Neural progenitor cell (in vitro differentiated cells): ENCODE data around the gene SDF4. TPM values are rescaled to one million over a fixed set of nuclear protein-coding genes. Genes with fewer than 3 reads are reported as not detected.

ENCODE experiments used
- DNase-seq: peaks from one replicate; pipeline ENCODE4 v3.0.0-alpha.2; 2016; ENCODE audit warnings: low spot score
- H2AFZ ChIP-seq: fragments of 200-600 bp; sonication (generic); replicated peaks from 2 replicates; pipeline ENCODE4 v1.6.1; 2016; ENCODE audit warnings: antibody characterized with exemption
- H3F3A ChIP-seq: fragments of 200-600 bp; sonication (generic); 2 replicates; pipeline ENCODE4 v1.6.1; 2016; ENCODE audit warnings: antibody characterized with exemption, low read depth
- H3K27ac ChIP-seq: fragments of 200-600 bp; sonication (generic); 2 replicates; pipeline ENCODE4 v1.5.1; 2016; ENCODE audit warnings: mild to moderate bottlenecking
- H3K27me3 ChIP-seq: fragments of 200-600 bp; sonication (generic); 2 replicates; pipeline ENCODE4 v1.6.1; 2016; ENCODE audit warnings: mild to moderate bottlenecking, moderate library complexity
- H3K36me3 ChIP-seq: fragments of 200-600 bp; sonication (generic); 2 replicates; pipeline ENCODE4 v1.5.1; 2016
- H3K4me1 ChIP-seq: fragments of 200-600 bp; sonication (generic); 2 replicates; pipeline ENCODE4 v1.6.1; 2016; ENCODE audit warnings: mixed run types
- H3K4me2 ChIP-seq: fragments of 200-600 bp; sonication (generic); 2 replicates; pipeline ENCODE4 v1.6.1; 2016
- H3K4me3 ChIP-seq: fragments of 200-600 bp; sonication (generic); 2 replicates; pipeline ENCODE4 v1.5.1; 2016
- H3K79me2 ChIP-seq: fragments of 200-600 bp; sonication (generic); 2 replicates; pipeline ENCODE4 v1.6.1; 2016; ENCODE audit warnings: low read depth
- H3K9ac ChIP-seq: fragments of 200-600 bp; sonication (generic); 2 replicates; pipeline ENCODE4 v1.6.1; 2016
- H3K9me3 ChIP-seq: fragments of 200-600 bp; sonication (generic); 2 replicates; pipeline ENCODE4 v1.5.1; 2016; ENCODE audit warnings: low read depth
- H4K20me1 ChIP-seq: fragments of 200-600 bp; sonication (generic); 2 replicates; pipeline ENCODE4 v1.6.1; 2016; ENCODE audit warnings: low read depth
- H3K27ac Mint-ChIP-seq: 3 replicates; pipeline ENCODE4 v1.8.0; 2021; ENCODE audit warnings: mixed read lengths
- H3K27me3 Mint-ChIP-seq: 2 replicates; pipeline ENCODE4 v1.8.0; 2022; ENCODE audit warnings: low read depth, mild to moderate bottlenecking, inconsistent platforms, moderate library complexity, mixed read lengths; ENCODE audit not compliant: insufficient read depth
- H3K36me3 Mint-ChIP-seq: 3 replicates; pipeline ENCODE4 v1.8.0; 2021; ENCODE audit warnings: mixed read lengths
- H3K4me1 Mint-ChIP-seq: 3 replicates; pipeline ENCODE4 v1.8.0; 2021; ENCODE audit warnings: mixed read lengths
- H3K4me3 Mint-ChIP-seq: 3 replicates; pipeline ENCODE4 v1.8.0; 2021; ENCODE audit warnings: mild to moderate bottlenecking, moderate library complexity, mixed read lengths
- H3K9me3 Mint-ChIP-seq: 3 replicates; pipeline ENCODE4 v1.8.0; 2020; ENCODE audit warnings: mixed read lengths
- EZH2 ChIP-seq: fragments of 200-600 bp; sonication (generic); IDR thresholded peaks from 2 replicates; pipeline ENCODE4 v1.6.1; 2017; ENCODE audit warnings: antibody characterized with exemption, mild to moderate bottlenecking, moderate library complexity
- EZH2phosphoT487 ChIP-seq: fragments of 200-600 bp; sonication (generic); IDR thresholded peaks from 2 replicates; pipeline ENCODE4 v1.6.1; 2017; ENCODE audit warnings: antibody characterized with exemption
- total RNA-seq: library from RNA; depleted of rRNA; stranded (reverse); fragments of >200 nt; gene quantifications from 2 replicates; pipeline ENCODE4 v1.2.3, GENCODE V29; 2015; ENCODE audit warnings: low replicate concordance
- TF ChIP-seq, protein P1 (sequence below): fragments of 200-600 bp; sonication (generic); IDR thresholded peaks from 2 replicates; pipeline ENCODE4 v1.5.1; 2017; ENCODE audit warnings: antibody characterized with exemption, mild to moderate bottlenecking

Gene SDF4
- total RNA-seq, 1 donor from 2014 or later = 16.6 TPM

DNA sequence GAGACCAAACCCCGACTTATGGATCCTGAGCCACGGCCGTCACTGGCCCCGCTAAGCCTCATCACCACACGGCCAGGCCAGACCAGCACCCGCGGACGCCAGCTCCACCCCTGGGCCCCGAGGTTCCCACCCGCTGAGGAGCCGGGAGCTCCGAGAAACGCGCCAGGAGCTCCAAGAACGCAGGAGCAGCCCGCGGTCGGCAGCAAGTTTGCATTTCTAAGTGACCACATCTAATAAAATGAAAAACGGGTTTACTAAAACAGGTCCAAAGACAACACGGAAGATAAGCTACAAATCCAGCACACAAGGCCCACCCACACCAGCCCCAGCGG is 22.8 kb upstream of the SDF4 start:
- Histone ChIP-seq H3K9me3 (no peaks in the 10 kb centered on the region), H3K27ac (no peak overlapping the region), H3K4me1 (no peaks in the 10 kb centered on the region), H3K4me2 (no peak overlapping the region), H3F3A (peaks cover 8% of the 10 kb centered on the region), H3K36me3 (no peaks in the 10 kb centered on the region), H3K4me3 (no peak overlapping the region), H3K27me3 (no peaks in the 10 kb centered on the region), H4K20me1 (peaks cover 19% of the 10 kb centered on the region), H3K9ac (no peak overlapping the region), H2AFZ (no peak overlapping the region), H3K79me2 (no peaks in the 10 kb centered on the region)
- TF ChIP-seq EZH2 (no peak), EZH2phosphoT487 (no peak)
- TF ChIP-seq, protein P1, sequence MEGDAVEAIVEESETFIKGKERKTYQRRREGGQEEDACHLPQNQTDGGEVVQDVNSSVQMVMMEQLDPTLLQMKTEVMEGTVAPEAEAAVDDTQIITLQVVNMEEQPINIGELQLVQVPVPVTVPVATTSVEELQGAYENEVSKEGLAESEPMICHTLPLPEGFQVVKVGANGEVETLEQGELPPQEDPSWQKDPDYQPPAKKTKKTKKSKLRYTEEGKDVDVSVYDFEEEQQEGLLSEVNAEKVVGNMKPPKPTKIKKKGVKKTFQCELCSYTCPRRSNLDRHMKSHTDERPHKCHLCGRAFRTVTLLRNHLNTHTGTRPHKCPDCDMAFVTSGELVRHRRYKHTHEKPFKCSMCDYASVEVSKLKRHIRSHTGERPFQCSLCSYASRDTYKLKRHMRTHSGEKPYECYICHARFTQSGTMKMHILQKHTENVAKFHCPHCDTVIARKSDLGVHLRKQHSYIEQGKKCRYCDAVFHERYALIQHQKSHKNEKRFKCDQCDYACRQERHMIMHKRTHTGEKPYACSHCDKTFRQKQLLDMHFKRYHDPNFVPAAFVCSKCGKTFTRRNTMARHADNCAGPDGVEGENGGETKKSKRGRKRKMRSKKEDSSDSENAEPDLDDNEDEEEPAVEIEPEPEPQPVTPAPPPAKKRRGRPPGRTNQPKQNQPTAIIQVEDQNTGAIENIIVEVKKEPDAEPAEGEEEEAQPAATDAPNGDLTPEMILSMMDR = no peak
- H3K36me3 Mint-ChIP-seq = peaks cover 17% of the 10 kb centered on the region
- no peaks in the 10 kb centered on the region for H3K9me3 Mint-ChIP-seq
- DNase-seq = no peak
- peaks cover 2% of the 10 kb centered on the region for H3K27me3 Mint-ChIP-seq
- H3K4me1 Mint-ChIP-seq = no peaks in the 10 kb centered on the region
- no peak overlapping the region for H3K4me3 Mint-ChIP-seq
- H3K27ac Mint-ChIP-seq = no peak overlapping the region

DNA sequence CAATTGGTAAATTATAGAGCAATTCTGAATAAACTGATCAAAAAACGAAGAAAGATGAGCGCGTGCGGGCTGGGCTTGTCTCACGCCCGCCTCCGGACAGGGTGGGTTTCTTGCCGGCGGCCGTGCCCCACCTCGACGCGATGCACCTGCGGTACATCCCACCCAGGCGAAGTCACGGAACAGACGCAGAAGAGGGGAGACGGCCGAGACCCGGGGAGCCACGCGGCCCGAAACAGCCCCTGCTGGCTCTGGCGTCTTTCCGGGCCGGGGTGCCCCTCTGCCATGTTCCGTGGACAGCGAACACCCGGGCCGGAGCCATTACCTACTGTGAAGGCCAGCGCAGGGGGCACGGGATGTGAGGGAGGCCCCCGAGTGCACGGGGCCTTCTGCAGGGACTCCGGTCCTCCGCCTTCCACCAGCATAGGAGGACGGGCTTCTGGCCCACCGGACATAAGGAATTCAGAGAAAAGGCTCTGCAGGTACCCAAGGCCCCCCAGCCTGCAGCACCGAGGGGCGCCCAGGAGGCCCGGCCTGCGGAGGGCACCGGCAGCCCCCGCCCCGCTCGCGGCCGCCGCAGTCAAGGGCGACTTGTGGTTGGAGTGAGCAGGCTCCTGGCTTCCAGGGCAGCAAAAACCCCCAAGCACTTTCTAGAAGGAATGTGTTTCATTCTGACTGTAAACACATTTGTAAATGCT is 22.3 kb upstream of the SDF4 start:
- peaks cover 8% of the 10 kb centered on the region for H3F3A ChIP-seq
- no peak overlapping the region for H2AFZ ChIP-seq
- Mint-ChIP-seq H3K4me1 (no peaks in the 10 kb centered on the region), H3K27me3 (peaks cover 2% of the 10 kb centered on the region), H3K9me3 (no peaks in the 10 kb centered on the region), H3K27ac (no peak overlapping the region), H3K4me3 (no peak overlapping the region), H3K36me3 (peaks cover 14% of the 10 kb centered on the region)
- no peak overlapping the region for H3K9ac ChIP-seq
- H3K4me2 ChIP-seq = no peak overlapping the region
- H3K27ac ChIP-seq = no peak overlapping the region
- H3K4me1 ChIP-seq = no peaks in the 10 kb centered on the region
- H3K4me3 ChIP-seq = no peak overlapping the region
- no peaks in the 10 kb centered on the region for H3K36me3 ChIP-seq
- H3K9me3 ChIP-seq = no peaks in the 10 kb centered on the region
- no peak for TF ChIP-seq EZH2phosphoT487
- no peak for TF ChIP-seq EZH2
- TF ChIP-seq, protein P1 = no peak
- no peaks in the 10 kb centered on the region for H3K79me2 ChIP-seq
- DNase-seq = no peak
- H3K27me3 ChIP-seq = no peaks in the 10 kb centered on the region
- H4K20me1 ChIP-seq = peaks cover 14% of the 10 kb centered on the region

DNA sequence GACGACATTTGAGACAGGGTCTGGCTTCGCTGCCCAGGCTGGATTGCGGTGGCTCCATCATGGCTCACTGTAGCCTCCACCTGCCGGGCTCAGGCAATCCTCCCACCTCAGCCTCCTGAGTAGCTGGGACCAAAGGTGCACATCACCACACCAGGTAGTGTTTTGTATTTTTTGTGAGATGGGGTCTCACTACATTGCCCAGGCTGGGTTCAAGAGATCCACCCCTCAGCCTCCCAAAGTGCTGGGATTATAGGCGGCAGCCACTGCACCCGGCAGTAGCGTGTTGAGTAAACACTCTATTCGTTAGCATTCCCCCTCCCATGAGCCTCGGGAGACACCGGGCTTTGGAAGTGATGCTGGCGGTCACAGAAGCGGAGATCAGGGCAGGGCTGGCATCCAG is 21.5 kb upstream of the SDF4 start:
- Histone ChIP-seq H2AFZ (no peak overlapping the region), H3K9ac (no peak overlapping the region), H3K27ac (no peak overlapping the region), H4K20me1 (peaks cover 8% of the 10 kb centered on the region), H3K4me1 (no peaks in the 10 kb centered on the region), H3K4me3 (no peak overlapping the region), H3K36me3 (no peaks in the 10 kb centered on the region), H3K79me2 (no peaks in the 10 kb centered on the region), H3K27me3 (peaks cover 1% of the 10 kb centered on the region), H3K4me2 (no peak overlapping the region), H3F3A (peaks cover 8% of the 10 kb centered on the region), H3K9me3 (no peaks in the 10 kb centered on the region)
- TF ChIP-seq EZH2phosphoT487 = no peak
- no peak for TF ChIP-seq EZH2
- TF ChIP-seq, protein P1 = no peak
- Mint-ChIP-seq H3K9me3 (no peaks in the 10 kb centered on the region), H3K27me3 (peaks cover 2% of the 10 kb centered on the region), H3K4me3 (no peak overlapping the region), H3K36me3 (peaks cover 14% of the 10 kb centered on the region), H3K4me1 (no peaks in the 10 kb centered on the region), H3K27ac (no peak overlapping the region)
- no peak for DNase-seq
